SIG-M5 treated with dmso at 0.1 percent for 504 hours (cell line): ENCODE data around the gene SIK3.

Experiments
- DNase-seq: peaks from one replicate; lab custom pipeline; 2025; ENCODE audit not compliant: unreplicated experiment; lab: John Stamatoyannopoulos, UW

SIK3 gene

GRCh38 chr11:116903090-116903489, 195.1 kb downstream of the SIK3 start:
- no peak for DNase-seq

- DNase-seq: no peak
These were observed 196.1 kb downstream of the SIK3 start for GRCh38 chr11:116901964-116902688.

GRCh38 chr11:116901211-116901610, 197.0 kb downstream of the SIK3 start:
- no peak for DNase-seq

GRCh38 chr11:116896211-116896610, 202.0 kb downstream of the SIK3 start:
- no peak for DNase-seq

- DNase-seq: no peak
These were observed 203.0 kb downstream of the SIK3 start for GRCh38 chr11:116895048-116895757.

GRCh38 chr11:116893906-116894305, 204.3 kb downstream of the SIK3 start:
- no peak for DNase-seq

- DNase-seq: no peak
These were observed 204.8 kb downstream of the SIK3 start for GRCh38 chr11:116893437-116893836.

GRCh38 chr11:116892374-116892773, 205.9 kb downstream of the SIK3 start:
- DNase-seq: no peak

GRCh38 chr11:116891746-116892145, 206.5 kb downstream of the SIK3 start:
- DNase-seq: no peak

- DNase-seq: no peak
These were observed 207.6 kb downstream of the SIK3 start for GRCh38 chr11:116890607-116891006.

- no peak for DNase-seq
These were observed 208.0 kb downstream of the SIK3 start for GRCh38 chr11:116890193-116890592.

- no peak for DNase-seq
These were observed 209.2 kb downstream of the SIK3 start for GRCh38 chr11:116888884-116889549.

GRCh38 chr11:116888024-116888423, 210.2 kb downstream of the SIK3 start:
- no peak for DNase-seq

- DNase-seq: no peak
These were observed 212.1 kb downstream of the SIK3 start for GRCh38 chr11:116885951-116886655.

- no peak for DNase-seq
These were observed 215.8 kb downstream of the SIK3 start for GRCh38 chr11:116882386-116882785.

GRCh38 chr11:116881143-116881542, 217.1 kb downstream of the SIK3 start:
- DNase-seq: no peak

- DNase-seq: peak; percentile 62
These were observed 218.2 kb downstream of the SIK3 start for GRCh38 chr11:116879800-116880625.

- DNase-seq: no peak
These were observed 221.6 kb downstream of the SIK3 start for GRCh38 chr11:116876656-116877055.

GRCh38 chr11:116875194-116875593, 223.0 kb downstream of the SIK3 start:
- no peak for DNase-seq

GRCh38 chr11:116874251-116874650, 224.0 kb downstream of the SIK3 start:
- no peak for DNase-seq

GRCh38 chr11:116873381-116873780, 224.8 kb downstream of the SIK3 start:
- DNase-seq: no peak
